PC-9 (cell line): ENCODE results near the gene PDE1C.

Experiments used
- EZH2 ChIP-seq: fragments of 200-600 bp; sonication (generic); IDR thresholded peaks from 2 replicates; pipeline ENCODE4 v1.8.0; 2017; ENCODE audit warnings: antibody characterized with exemption, low read depth
- TF ChIP-seq, protein P1 (sequence below): fragments of 200-600 bp; sonication (generic); conservative IDR thresholded peaks from 2 replicates; pipeline ENCODE4 v1.6.1; 2017; ENCODE audit warnings: mixed run types, antibody characterized with exemption, mild to moderate bottlenecking, moderate library complexity

DNA sequence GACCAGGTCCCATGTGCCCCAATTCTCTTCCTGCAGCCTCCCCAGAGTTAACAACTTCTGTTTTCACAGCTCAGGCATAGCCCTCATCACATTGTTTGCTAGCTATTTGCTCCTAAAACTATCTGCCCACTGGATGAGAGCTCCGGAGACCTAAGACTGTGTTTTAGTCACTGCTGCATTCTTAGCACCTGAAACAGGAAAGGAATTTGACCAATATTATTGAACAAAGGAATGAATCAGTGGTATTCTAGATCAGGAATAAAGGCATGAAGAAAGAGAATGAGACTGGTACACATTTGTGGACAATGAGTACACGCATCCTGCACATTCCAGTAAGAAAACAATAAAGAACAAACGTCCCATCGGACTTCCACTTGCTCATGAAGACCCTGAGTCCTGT is 328.4 kb downstream of the PDE1C start:
- TF ChIP-seq, protein P1, sequence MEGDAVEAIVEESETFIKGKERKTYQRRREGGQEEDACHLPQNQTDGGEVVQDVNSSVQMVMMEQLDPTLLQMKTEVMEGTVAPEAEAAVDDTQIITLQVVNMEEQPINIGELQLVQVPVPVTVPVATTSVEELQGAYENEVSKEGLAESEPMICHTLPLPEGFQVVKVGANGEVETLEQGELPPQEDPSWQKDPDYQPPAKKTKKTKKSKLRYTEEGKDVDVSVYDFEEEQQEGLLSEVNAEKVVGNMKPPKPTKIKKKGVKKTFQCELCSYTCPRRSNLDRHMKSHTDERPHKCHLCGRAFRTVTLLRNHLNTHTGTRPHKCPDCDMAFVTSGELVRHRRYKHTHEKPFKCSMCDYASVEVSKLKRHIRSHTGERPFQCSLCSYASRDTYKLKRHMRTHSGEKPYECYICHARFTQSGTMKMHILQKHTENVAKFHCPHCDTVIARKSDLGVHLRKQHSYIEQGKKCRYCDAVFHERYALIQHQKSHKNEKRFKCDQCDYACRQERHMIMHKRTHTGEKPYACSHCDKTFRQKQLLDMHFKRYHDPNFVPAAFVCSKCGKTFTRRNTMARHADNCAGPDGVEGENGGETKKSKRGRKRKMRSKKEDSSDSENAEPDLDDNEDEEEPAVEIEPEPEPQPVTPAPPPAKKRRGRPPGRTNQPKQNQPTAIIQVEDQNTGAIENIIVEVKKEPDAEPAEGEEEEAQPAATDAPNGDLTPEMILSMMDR: no peak
- TF ChIP-seq EZH2: no peak
